Keratinocyte (primary cell): ENCODE data around the gene IFRD2.

Experiments used
- CTCF ChIP-seq, 3 experiments: IDR thresholded peaks in 1 of 3; conservative IDR thresholded peaks in 1 of 3; optimal IDR thresholded peaks in 1 of 3; 2 replicates in 2 of 3; 3 replicates in 1 of 3; pipeline versions ENCODE3 to v1.5.1; 2011; ENCODE audit warnings: low read length in 3 of 3, mild to moderate bottlenecking in 3 of 3, moderate library complexity in 2 of 3, control low read depth in 1 of 3, inconsistent platforms in 1 of 3; ENCODE audit not compliant: insufficient read depth in 2 of 3; ENCODE audit errors: extremely low read depth in 1 of 3
- EZH2 ChIP-seq: IDR thresholded peaks from one replicate; pipeline ENCODE4 v1.6.1; 2012; ENCODE audit warnings: inconsistent platforms, mild to moderate bottlenecking, low read length, moderate library complexity

- TF ChIP-seq CTCF (optimal IDR thresholded peaks at IDR 0.05 in 1 of 3, IDR thresholded peaks at IDR 0.05 in 1 of 3, conservative IDR thresholded peaks at IDR 0.05 in 1 of 3; ENCODE audit: extremely low read depth in 1 of 3, insufficient read depth in 2 of 3, low read length in 3 of 3) (no peak), EZH2 (no peak)
Measured at GRCh38 chr3:50323092-50323600, 30.9 kb upstream of the IFRD2 start.
